Tibial nerve (tissue), 4 donors: ENCODE results near the gene GLTP. TPM values are rescaled to one million over a fixed set of nuclear protein-coding genes. Genes with fewer than 3 reads are reported as not detected.
"Not testable (repeated sequence)": the region's sequence is repeated elsewhere in the genome, so short reads cannot be mapped to it uniquely, and the experiment has no call there.

Source experiments
- DNase-seq, 2 donors: peaks; one replicate each; pipeline ENCODE4 v3.0.0-alpha.2; 2019; ENCODE audit warnings: low spot score in 2 of 2
- H3K27ac ChIP-seq, 4 donors: fragments of 200-600 bp; sonication (generic) in 3 of 4; one replicate each; pipeline ENCODE4 v1.5.1; 2017 to 2019; ENCODE audit warnings: mild to moderate bottlenecking in 1 of 4
- H3K27me3 ChIP-seq, 2 donors: fragments of 200-600 bp; sonication (generic) in 1 of 2; one replicate each; pipeline versions ENCODE4 v1.5.1 to v1.6.0; 2017 to 2019
- H3K36me3 ChIP-seq, 3 donors: fragments of 200-600 bp; sonication (generic); one replicate each; pipeline ENCODE4 v1.5.1; 2018 to 2019
- H3K4me1 ChIP-seq, 4 donors: fragments of 200-600 bp; sonication (generic) in 3 of 4; one replicate each; pipeline ENCODE4 v1.5.1; 2017 to 2019
- H3K4me3 ChIP-seq, 4 donors: fragments of 200-600 bp; sonication (generic) in 3 of 4; one replicate each; pipeline ENCODE4 v1.5.1; 2017 to 2019; ENCODE audit warnings: mild to moderate bottlenecking in 1 of 4, moderate library complexity in 1 of 4
- H3K9me3 ChIP-seq, 4 donors: fragments of 200-600 bp; sonication (generic) in 3 of 4; one replicate each; pipeline ENCODE4 v1.5.1; 2017 to 2019
- CTCF ChIP-seq, 5 experiments: fragments of 200-600 bp in 3 of 5; fragments of 450-650 bp in 2 of 5; sonication (generic) in 3 of 5; IDR thresholded peaks; one replicate each; pipeline ENCODE4 v1.5.1; 2016 to 2019; ENCODE audit warnings: antibody characterized with exemption in 5 of 5, mild to moderate bottlenecking in 3 of 5, moderate library complexity in 2 of 5
- EP300 ChIP-seq, 2 donors: sonication (generic); formaldehyde crosslinking; IDR thresholded peaks; one replicate each; pipeline ENCODE4 v1.6.1; 2017; ENCODE audit warnings: antibody characterized with exemption in 2 of 2, mild to moderate bottlenecking in 1 of 2
- POLR2A ChIP-seq, 2 donors: fragments of 450-650 bp; IDR thresholded peaks; one replicate each; pipeline ENCODE4 v1.6.1; 2017; ENCODE audit warnings: antibody characterized with exemption in 2 of 2, mild to moderate bottlenecking in 2 of 2, moderate library complexity in 2 of 2
- WGBS, 2 donors: methylation state at CpG; one replicate each; pipeline ENCODE4 v1.1.5; 2018; 5-methylcytosine and 5-hydroxymethylcytosine counted together
- total RNA-seq, 4 donors: library from RNA; depleted of rRNA; stranded (reverse); fragments of >200 nt; gene quantifications; one replicate each; pipeline ENCODE4 v1.1.0, GENCODE V29; 2016

The GLTP gene
- total RNA-seq, 4 donors from 2014 or later = 42.0 to 71.7 (median 49.7) TPM

DNA sequence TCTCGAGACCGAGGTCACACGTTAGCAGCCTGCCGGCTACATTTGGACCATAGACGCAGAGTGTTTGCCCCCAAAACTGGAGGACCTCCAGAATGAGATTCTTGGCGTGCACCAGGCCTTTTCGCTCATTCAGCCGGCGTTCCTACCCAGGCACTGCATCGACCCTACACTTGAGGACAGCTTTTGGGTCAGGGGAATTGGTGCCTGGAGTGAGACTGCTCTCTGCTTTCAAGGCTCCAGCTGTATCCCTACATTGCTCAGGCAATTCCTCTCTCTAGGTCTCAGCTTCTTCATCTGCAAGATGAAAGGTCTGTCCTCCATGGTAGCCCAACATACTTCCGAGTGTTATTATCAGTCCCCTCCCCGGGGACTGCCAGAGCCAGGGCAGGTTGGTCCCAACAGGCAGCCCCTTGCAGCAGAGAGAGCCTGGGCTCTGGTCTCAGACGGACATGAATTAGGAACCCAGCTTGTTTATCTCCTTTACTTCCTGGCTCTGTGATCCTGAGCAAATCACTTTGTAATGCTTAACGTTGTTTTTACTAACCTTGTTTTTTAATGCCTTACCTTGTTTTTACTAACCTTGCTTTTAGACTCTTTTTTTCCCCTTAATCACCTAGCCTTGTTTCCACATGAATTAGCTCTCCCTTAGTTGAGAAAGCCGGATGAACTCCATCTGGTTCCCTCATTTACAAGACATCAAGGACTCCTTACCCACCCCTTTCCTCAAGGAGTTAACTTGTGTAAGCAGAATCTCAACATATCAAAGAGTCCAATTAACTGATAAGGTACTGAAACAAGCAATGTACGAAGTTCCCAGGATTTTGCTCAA is 20.6 kb upstream of the GLTP start:
- Histone ChIP-seq H3K9me3 (no peaks in the 10 kb centered on the region), H3K27me3 (no peaks in the 10 kb centered on the region), H3K4me3 (peak overlapping the region; percentile 53 to 93 (median 62)), H3K27ac (peak overlapping the region; percentile 66 to 87 (median 83)), H3K36me3 (peaks cover 0 to 32% (median 0%) of the 10 kb centered on the region in 3 donors), H3K4me1 (peaks cover 0 to 30% (median 7%) of the 10 kb centered on the region in 4 donors)
- 2 to 3% methylated on average over 16 of the region's 16 CpGs for WGBS, 2 donors
- TF ChIP-seq EP300 (IDR thresholded peaks at IDR 0.05) (no peak), POLR2A (IDR thresholded peaks at IDR 0.05) (no peak), CTCF (IDR thresholded peaks at IDR 0.05) (no peak)
- DNase-seq = no peak

DNA sequence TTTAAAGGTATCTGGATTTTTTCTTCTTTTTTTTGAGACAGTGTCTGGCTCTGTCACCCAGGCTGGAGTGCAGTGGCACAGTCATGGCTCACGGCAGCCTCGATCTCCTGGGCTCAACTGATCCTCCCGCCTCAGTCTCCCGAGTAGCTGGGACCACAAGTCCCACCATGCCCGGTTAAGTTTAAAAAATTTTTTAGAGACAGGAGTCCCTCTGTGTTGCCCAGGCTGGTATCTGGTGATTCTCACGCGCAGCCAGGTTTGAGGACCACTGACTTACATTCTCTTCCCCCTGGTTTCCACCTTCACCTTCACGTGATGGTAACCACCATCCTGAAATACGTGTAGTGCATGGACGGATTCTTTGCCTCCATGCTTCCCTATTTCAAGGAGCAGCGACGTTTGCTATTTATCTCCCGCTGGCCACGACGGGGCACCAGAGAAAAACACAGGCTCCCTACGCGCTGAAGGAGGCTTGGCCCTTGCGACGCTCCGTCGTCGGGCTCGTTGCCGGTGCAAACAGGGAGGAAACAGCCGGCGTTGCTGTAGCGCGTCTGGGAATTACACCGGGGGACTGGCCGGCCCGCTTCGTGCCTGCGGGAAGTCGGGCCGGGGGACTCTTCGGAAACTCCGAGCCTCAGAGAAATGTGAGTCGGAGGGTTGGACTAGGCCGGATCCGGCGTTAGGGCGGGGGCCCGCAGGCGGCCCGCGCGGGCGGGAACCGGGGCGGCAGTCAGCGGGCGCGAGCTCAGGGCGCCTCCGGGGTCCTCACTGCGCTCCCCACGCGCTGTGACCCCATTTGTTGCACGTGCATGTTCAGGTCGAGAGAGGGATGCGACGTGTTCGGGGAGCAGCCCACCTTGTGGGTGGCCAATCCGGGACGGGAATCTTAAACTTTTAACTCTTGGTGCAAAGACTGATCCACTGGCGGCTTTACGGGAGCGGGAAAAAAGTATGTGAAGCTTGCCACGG is 19.7 kb upstream of the GLTP start, which contains the start of gene TCHP:
TSS of gene TCHP (plus strand) at position 492 of the 969 bp plus-strand sequence. CDS start 2,753 bp downstream, outside the sequence.
- Histone ChIP-seq H3K27ac (peak within 1 kb of the TSS; percentile 66 to 87 (median 83)), H3K4me1 (peaks cover 0 to 30% (median 7%) of the 10 kb centered on the region in 4 donors), H3K36me3 (peaks cover 0 to 23% (median 0%) of the 10 kb centered on the region in 3 donors), H3K4me3 (peak within 1 kb of the TSS; percentile 53 to 93 (median 62)), H3K27me3 (no peaks in the 10 kb centered on the region), H3K9me3 (no peaks in the 10 kb centered on the region)
- 2% methylated on average over 57 to 65 of the region's 69 CpGs for WGBS, 2 donors
- peak; percentile 66 to 76 for DNase-seq
- TF ChIP-seq EP300 (IDR thresholded peaks at IDR 0.05) = peak in 1 of 2 donors; percentile 90
- TF ChIP-seq POLR2A (IDR thresholded peaks at IDR 0.05) = no peak
- TF ChIP-seq CTCF (IDR thresholded peaks at IDR 0.05) = peak in 4 of 5 experiments; percentile 18 to 67 (median 38)

- H3K9me3 ChIP-seq, H3K27me3 ChIP-seq, DNase-seq: not testable (repeated sequence)
- Histone ChIP-seq H3K27ac (peak overlapping the region in 3 of 4 donors; percentile 82 to 87 (median 84)), H3K36me3 (peaks cover 0 to 16% (median 0%) of the 10 kb centered on the region in 3 donors), H3K4me3 (peak overlapping the region in 2 of 4 donors; percentile 71 to 93), H3K4me1 (peaks cover 0 to 30% (median 7%) of the 10 kb centered on the region in 4 donors)
- 88 to 90% methylated on average over 15 of the region's 15 CpGs for WGBS, 2 donors
Measured at GRCh38 chr12:109899345-109899744, 19.0 kb upstream of the GLTP start.

DNA sequence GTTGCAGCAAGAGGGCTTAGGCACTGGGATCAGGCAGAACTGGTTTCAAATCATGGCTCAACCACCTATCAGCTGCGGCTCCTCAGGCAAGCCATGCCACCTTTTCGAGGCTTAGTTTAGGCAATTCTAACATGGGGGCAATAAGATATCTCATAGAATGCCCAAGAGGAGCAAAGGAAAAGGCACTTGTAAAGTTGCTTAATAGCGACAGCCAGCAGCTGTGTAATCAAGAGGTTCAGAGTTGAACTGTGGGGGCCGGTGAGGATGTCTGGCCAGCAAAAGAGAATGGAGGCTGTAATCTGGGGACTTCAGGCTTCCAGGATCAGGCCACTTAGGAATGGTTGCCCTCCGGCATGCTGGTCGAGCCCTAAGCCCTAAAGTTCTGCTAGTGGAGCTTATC is 16.7 kb upstream of the GLTP start:
- peaks cover 0 to 22% (median 7%) of the 10 kb centered on the region in 4 donors for H3K4me1 ChIP-seq
- no peak for TF ChIP-seq EP300 (IDR thresholded peaks at IDR 0.05)
- TF ChIP-seq POLR2A (IDR thresholded peaks at IDR 0.05) = no peak
- TF ChIP-seq CTCF (IDR thresholded peaks at IDR 0.05) = no peak
- H3K27me3 ChIP-seq = no peaks in the 10 kb centered on the region
- H3K4me3 ChIP-seq = no peak overlapping the region
- DNase-seq = no peak
- H3K27ac ChIP-seq = no peak overlapping the region
- WGBS, 2 donors = 73 to 74% methylated on average over 6 of the region's 6 CpGs
- no peaks in the 10 kb centered on the region for H3K36me3 ChIP-seq
- H3K9me3 ChIP-seq = no peaks in the 10 kb centered on the region

DNA sequence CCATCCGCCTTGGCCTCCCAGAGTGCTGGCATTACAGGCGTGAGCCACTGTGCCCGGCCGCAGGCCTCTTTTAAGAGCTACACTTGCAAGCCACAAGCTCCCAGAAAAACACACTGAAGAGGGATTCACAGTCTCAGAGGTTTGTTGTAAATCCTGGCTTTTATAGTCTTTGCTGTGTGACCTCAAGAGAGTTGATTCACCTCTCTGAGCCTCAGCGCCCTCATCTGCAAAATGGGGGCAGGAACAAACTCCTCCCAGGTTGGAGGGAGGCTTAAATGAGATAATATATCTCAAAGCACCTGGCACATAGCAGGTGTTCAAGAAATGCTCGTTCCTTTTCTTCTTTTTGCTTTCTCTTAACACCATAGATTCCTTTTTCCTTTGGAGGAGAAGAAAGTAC is 15.8 kb upstream of the GLTP start:
- Histone ChIP-seq H3K4me1 (peaks cover 0 to 14% (median 3%) of the 10 kb centered on the region in 4 donors), H3K36me3 (no peaks in the 10 kb centered on the region), H3K27ac (no peak overlapping the region), H3K9me3 (no peaks in the 10 kb centered on the region), H3K27me3 (no peaks in the 10 kb centered on the region), H3K4me3 (no peak overlapping the region)
- no peak for DNase-seq
- TF ChIP-seq EP300 (IDR thresholded peaks at IDR 0.05) (no peak), POLR2A (IDR thresholded peaks at IDR 0.05) (no peak)
- 85 to 87% methylated on average over 6 of the region's 6 CpGs for WGBS, 2 donors
